WTC11 (cell line): ENCODE results near the gene MEF2B. TPM values are rescaled to one million over a fixed set of nuclear protein-coding genes. Genes with fewer than 3 reads are reported as not detected.
A peak's percentile ranks its signal among the peaks of the same experiment; 100 is the strongest.

ENCODE experiments used
- ATAC-seq: fragments of 200-7000 bp; cut with Tn5 transposase; 2 replicates; pipeline ENCODE4 v1.10.0; 2021; ENCODE audit warnings: mild to moderate bottlenecking, moderate library complexity
- CTCF ChIA-PET: fragments of 300-600 bp; sonication (Branson Sonifier 250); formaldehyde crosslinking; loops from one replicate; lab custom pipeline; 2021; ENCODE audit warnings: antibody characterized with exemption; lab: Charles Lee
- POLR2A ChIA-PET: fragments of 350-600 bp; sonication (Branson Sonifier 250); formaldehyde crosslinking; loops from one replicate; lab custom pipeline; 2021; ENCODE audit warnings: antibody characterized with exemption; lab: Charles Lee
- DNase-seq: peaks from one replicate; pipeline ENCODE4 v3.0.0; 2021; ENCODE audit warnings: low spot score
- H3K27ac Mint-ChIP-seq: 2 replicates; pipeline ENCODE4 v1.8.0; 2021; ENCODE audit warnings: mixed read lengths
- H3K27me3 Mint-ChIP-seq: 2 replicates; pipeline ENCODE4 v1.8.0; 2021; ENCODE audit warnings: low read depth, mild to moderate bottlenecking, moderate library complexity, mixed read lengths
- H3K36me3 Mint-ChIP-seq: 2 replicates; pipeline ENCODE4 v1.8.0; 2021; ENCODE audit warnings: mixed read lengths
- H3K4me1 Mint-ChIP-seq: 2 replicates; pipeline ENCODE4 v1.8.0; 2022; ENCODE audit warnings: mixed read lengths
- H3K4me3 Mint-ChIP-seq: 2 replicates; pipeline ENCODE4 v1.8.0; 2021; ENCODE audit warnings: mild to moderate bottlenecking, moderate library complexity, mixed read lengths
- H3K9me3 Mint-ChIP-seq: 2 replicates; pipeline ENCODE4 v1.8.0; 2021; ENCODE audit warnings: mixed read lengths
- AR ChIP-seq: fragments of 250-450 bp; sonication (Bioruptor Pico); IDR thresholded peaks from 2 replicates; pipeline ENCODE4 v1.9.0; 2021; ENCODE audit warnings: mild to moderate bottlenecking
- ATF6 ChIP-seq: sonication (generic); formaldehyde crosslinking; IDR thresholded peaks from 2 replicates; pipeline ENCODE4 v1.8.1; 2023; ENCODE audit warnings: mild to moderate bottlenecking, missing genetic modification reagents
- CTCF ChIP-seq: fragments of 200-600 bp; IDR thresholded peaks from 2 replicates; pipeline ENCODE4 v1.8.0; 2022; ENCODE audit warnings: antibody characterized with exemption
- EMX1 ChIP-seq: fragments of 250-450 bp; sonication (Bioruptor Pico); IDR thresholded peaks from 2 replicates; pipeline ENCODE4 v1.8.0; 2021; ENCODE audit warnings: mild to moderate bottlenecking
- ETV6 ChIP-seq: sonication (generic); formaldehyde crosslinking; IDR thresholded peaks from 2 replicates; pipeline ENCODE4 v1.8.1; 2022; ENCODE audit warnings: mild to moderate bottlenecking, missing genetic modification reagents
- FOXJ3 ChIP-seq: sonication (generic); formaldehyde crosslinking; IDR thresholded peaks from 2 replicates; pipeline ENCODE4 v1.9.0; 2021; ENCODE audit warnings: missing genetic modification reagents, mild to moderate bottlenecking, borderline replicate concordance
- GABPB1 ChIP-seq: sonication (generic); formaldehyde crosslinking; IDR thresholded peaks from 2 replicates; pipeline ENCODE4 v1.8.1; 2023; ENCODE audit warnings: mild to moderate bottlenecking, missing genetic modification reagents
- IRF2 ChIP-seq: sonication (generic); formaldehyde crosslinking; IDR thresholded peaks from 2 replicates; pipeline ENCODE4 v1.8.0; 2022; ENCODE audit warnings: low read depth, missing genetic modification reagents, borderline replicate concordance
- KAT7 ChIP-seq: sonication (generic); formaldehyde crosslinking; IDR thresholded peaks from 2 replicates; pipeline ENCODE4 v1.8.1; 2023; ENCODE audit warnings: missing genetic modification reagents, mild to moderate bottlenecking, borderline replicate concordance
- PRRX2 ChIP-seq: fragments of 250-450 bp; sonication (Bioruptor Pico); IDR thresholded peaks from 2 replicates; pipeline ENCODE4 v1.8.0; 2021; ENCODE audit warnings: mild to moderate bottlenecking
- ZBTB43 ChIP-seq: sonication (generic); formaldehyde crosslinking; IDR thresholded peaks from 2 replicates; pipeline ENCODE4 v1.8.1; 2023; ENCODE audit warnings: mild to moderate bottlenecking, missing genetic modification reagents
- ZNF232 ChIP-seq: sonication (generic); formaldehyde crosslinking; IDR thresholded peaks from 2 replicates; pipeline ENCODE4 v1.8.0; 2022; ENCODE audit warnings: mild to moderate bottlenecking, missing genetic modification reagents
- ZNF317 ChIP-seq: sonication (generic); formaldehyde crosslinking; IDR thresholded peaks from 2 replicates; pipeline ENCODE4 v1.8.1; 2023; ENCODE audit warnings: low read depth, mild to moderate bottlenecking, moderate library complexity, missing genetic modification reagents, borderline replicate concordance
- ZNF512 ChIP-seq: sonication (generic); formaldehyde crosslinking; IDR thresholded peaks from 2 replicates; pipeline ENCODE4 v1.8.1; 2022; ENCODE audit warnings: missing genetic modification reagents, borderline replicate concordance
- ZSCAN18 ChIP-seq: fragments of 250-450 bp; sonication (Bioruptor Pico); IDR thresholded peaks from 2 replicates; pipeline ENCODE4 v2.1.2; 2022; ENCODE audit warnings: mild to moderate bottlenecking, moderate library complexity
- total RNA-seq: library from RNA; stranded (reverse); gene quantifications from 3 replicates; pipeline ENCODE4 v1.2.3, GENCODE V29; 2021

The MEF2B gene
- total RNA-seq, 1 experiment from 2014 or later: 1.7 TPM

DNA sequence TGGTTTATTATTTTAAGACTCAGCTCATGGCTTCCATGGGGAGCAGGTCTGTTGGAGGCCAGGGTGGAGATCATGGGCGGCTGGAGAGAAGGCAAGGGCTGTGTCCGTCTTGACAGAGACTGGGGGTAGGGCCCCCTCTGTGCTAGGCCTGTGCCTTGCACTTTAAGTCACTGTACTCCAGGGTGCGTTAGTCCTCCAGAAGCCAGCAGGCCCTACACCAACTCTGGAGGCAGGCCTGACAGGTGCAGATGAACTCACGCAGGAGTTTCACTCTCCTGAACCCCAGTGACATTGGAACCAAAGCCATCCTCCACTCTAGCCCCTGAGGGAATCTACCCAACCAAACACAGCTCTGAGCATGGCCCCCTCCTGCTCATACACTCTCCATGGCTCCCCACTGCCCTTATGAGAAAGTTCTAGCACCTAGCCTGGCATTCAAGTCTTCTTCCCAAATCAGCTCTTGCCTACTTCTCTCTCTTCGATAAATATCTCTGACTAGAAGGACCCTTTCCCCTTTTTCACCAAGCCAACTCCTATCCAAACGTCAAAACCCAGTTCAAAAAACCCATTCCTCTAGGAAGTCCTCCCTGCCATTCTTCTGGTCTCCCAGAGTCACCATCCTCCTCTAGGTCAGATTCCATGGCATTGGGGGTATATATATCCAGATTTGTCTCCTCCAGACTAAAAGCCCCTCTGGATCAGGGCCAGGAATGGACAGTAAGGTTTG, 15.1 kb downstream of the MEF2B start:
- Mint-ChIP-seq H3K27ac (no peak overlapping the region; the same call in 1 of the 2 replicates), H3K27me3 (peaks cover 32% of the 10 kb centered on the region), H3K9me3 (no peaks in the 10 kb centered on the region), H3K36me3 (no peaks in the 10 kb centered on the region), H3K4me1 (peaks cover 5% of the 10 kb centered on the region; the same call in 1 of the 2 replicates), H3K4me3 (no peak overlapping the region)
- ChIA-PET CTCF (interaction anchor here (2.7 kb wide), 1 partner anchor 9 kb away, joined by 22 read pairs; no protein-coding TSS in a partner anchor), POLR2A (interaction anchor here (1.9 kb wide), 1 partner anchor 15 kb away, joined by 8 read pairs; the partner anchor contains the start of gene MEF2B)
- TF ChIP-seq ETV6 (CRISPR knock-in tag): no peak
- TF ChIP-seq ZNF317 (CRISPR knock-in tag): 0 out of 2 replicates have a peak, but pooled peaks have one; percentile 36
- ATAC-seq: peak; percentile 50
- DNase-seq: no peak

DNA sequence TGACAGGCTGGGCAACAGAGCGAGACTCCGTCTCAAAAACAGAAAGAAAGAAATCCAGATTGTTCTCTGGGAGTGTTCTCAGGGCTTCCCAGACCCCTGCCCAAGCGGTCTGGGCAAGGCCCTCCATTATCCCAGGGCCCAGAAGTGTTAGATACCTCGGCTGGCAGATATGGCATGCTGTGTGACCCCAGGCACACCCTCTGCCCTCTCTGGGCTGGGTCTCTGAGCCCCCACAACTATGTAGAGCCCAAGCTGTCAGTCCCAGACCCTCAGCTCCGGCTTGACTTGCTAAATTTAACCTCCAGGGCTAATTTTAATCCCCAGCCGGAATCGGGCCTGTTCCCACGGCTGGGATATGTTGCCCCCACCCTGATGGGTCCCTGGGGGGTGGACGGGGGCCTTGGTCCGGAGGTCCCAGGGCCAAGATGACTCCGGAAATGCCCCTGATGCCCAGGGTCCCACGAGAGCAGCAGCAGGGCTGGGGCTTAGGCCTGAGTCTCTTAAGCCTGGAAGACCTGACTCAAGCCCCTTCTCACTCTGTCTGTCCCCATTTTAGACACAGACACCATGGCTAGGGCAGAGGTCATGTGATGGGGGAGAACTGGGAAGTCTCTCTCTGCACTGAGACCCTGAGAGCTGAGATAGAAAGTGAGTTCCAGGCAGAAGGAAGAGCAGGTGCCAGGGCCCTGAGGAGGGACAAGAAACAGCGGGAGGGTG, 17.2 kb downstream of the MEF2B start:
- ChIA-PET CTCF (no interaction called here), POLR2A (interaction anchor here (1.3 kb wide), 1 partner anchor 17 kb away, joined by 4 read pairs; the partner anchor contains the start of gene MEF2B)
- TF ChIP-seq KAT7: no peak
- Mint-ChIP-seq H3K27ac (no peak overlapping the region), H3K27me3 (peaks cover 30% of the 10 kb centered on the region), H3K4me1 (peaks cover 5% of the 10 kb centered on the region; the same call in 1 of the 2 replicates), H3K36me3 (no peaks in the 10 kb centered on the region), H3K4me3 (no peak overlapping the region), H3K9me3 (no peaks in the 10 kb centered on the region)
- DNase-seq: no peak
- ATAC-seq: no peak

DNA sequence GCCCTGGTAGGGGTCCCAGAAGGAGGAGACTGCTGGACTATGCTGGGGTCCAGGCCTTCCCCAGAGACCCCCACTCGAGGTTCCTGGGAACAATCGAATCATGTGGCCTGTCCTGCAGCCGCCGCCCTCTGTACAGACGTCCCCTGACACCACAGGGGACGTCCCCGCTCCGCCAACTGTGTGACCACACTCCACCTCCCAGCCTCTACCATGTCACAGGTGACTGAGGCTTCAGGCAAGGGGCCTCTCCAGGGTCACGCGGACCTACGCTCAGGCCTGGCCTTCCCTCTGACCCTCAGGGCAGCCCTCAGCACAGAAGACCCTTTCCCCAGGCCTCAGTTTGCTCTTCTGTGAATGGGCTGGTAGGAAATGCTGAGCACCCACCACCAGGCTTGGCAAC, 18.6 kb downstream of the MEF2B start:
- no peaks in the 10 kb centered on the region for H3K9me3 Mint-ChIP-seq
- H3K27me3 Mint-ChIP-seq: peaks cover 20% of the 10 kb centered on the region
- CTCF ChIA-PET: no interaction called here
- DNase-seq: no peak
- H3K36me3 Mint-ChIP-seq: no peaks in the 10 kb centered on the region
- H3K4me1 Mint-ChIP-seq: peaks cover 5% of the 10 kb centered on the region; the same call in 1 of the 2 replicates
- ATAC-seq: no peak
- no peak overlapping the region for H3K27ac Mint-ChIP-seq
- POLR2A ChIA-PET: no interaction called here
- no peak overlapping the region for H3K4me3 Mint-ChIP-seq
- no peak for TF ChIP-seq CTCF

DNA sequence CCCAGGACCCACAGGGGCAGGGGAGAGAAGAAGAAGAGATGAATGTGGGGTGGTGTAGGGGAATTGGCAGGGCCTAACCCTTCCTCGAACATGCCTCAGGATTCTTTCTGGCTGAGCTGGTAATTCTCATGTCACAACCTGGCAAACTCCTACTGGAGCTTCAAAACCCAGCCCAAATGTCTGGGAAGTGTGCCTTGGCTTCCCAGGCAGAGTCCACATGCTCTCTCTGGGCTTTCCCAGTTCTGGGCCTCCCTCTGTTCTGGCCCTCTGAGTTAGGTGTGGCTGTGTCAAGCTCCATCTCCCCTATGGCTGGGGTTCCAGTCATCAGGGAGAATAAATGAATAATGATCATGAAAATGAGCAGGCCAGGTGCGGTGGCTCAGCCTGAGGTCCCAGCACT, 20.6 kb downstream of the MEF2B start:
- Mint-ChIP-seq H3K27ac (no peak overlapping the region), H3K4me3 (no peak overlapping the region), H3K9me3 (no peaks in the 10 kb centered on the region), H3K36me3 (no peaks in the 10 kb centered on the region), H3K4me1 (no peaks in the 10 kb centered on the region), H3K27me3 (peaks cover 7% of the 10 kb centered on the region)
- ChIA-PET POLR2A (no interaction called here), CTCF (interaction anchor here (1.2 kb wide), 1 partner anchor 75 kb away, joined by 6 read pairs; no protein-coding TSS in a partner anchor)
- no peak for DNase-seq
- ATAC-seq: no peak
- no peak for TF ChIP-seq AR
- TF ChIP-seq ATF6 (CRISPR knock-in tag): no peak
- TF ChIP-seq IRF2: no peak
- no peak for TF ChIP-seq ZSCAN18 (CRISPR knock-in tag)
- no peak for TF ChIP-seq PRRX2 (CRISPR knock-in tag)
- TF ChIP-seq FOXJ3 (CRISPR knock-in tag): no peak
- TF ChIP-seq GABPB1 (CRISPR knock-in tag): no peak
- no peak for TF ChIP-seq ZBTB43 (CRISPR knock-in tag)
- TF ChIP-seq ZNF232: no peak
- TF ChIP-seq ZNF512 (CRISPR knock-in tag): no peak
- TF ChIP-seq EMX1: no peak
